ENCODE results near the gene ITGBL1.

DNA sequence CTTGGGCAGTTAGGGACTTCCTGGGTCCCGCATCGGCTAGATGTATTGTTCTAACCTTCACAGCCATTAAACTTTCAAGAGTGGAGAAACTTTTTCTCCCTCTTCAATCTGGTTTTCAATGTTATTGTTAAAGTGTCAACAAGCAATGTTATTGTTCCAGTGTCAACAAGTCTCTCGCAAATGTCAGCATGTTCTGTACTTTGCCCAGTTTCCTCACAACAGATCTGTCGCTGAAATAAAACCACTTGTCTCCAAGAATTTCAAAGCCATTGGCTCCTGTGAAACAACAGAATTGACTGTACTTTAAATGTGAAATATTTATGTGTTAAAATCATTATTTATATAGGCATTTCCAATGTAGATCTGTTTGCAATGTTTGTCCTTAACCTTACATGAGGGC, 138.0 kb downstream of the ITGBL1 start:
- TF ChIP-seq, protein P1, sequence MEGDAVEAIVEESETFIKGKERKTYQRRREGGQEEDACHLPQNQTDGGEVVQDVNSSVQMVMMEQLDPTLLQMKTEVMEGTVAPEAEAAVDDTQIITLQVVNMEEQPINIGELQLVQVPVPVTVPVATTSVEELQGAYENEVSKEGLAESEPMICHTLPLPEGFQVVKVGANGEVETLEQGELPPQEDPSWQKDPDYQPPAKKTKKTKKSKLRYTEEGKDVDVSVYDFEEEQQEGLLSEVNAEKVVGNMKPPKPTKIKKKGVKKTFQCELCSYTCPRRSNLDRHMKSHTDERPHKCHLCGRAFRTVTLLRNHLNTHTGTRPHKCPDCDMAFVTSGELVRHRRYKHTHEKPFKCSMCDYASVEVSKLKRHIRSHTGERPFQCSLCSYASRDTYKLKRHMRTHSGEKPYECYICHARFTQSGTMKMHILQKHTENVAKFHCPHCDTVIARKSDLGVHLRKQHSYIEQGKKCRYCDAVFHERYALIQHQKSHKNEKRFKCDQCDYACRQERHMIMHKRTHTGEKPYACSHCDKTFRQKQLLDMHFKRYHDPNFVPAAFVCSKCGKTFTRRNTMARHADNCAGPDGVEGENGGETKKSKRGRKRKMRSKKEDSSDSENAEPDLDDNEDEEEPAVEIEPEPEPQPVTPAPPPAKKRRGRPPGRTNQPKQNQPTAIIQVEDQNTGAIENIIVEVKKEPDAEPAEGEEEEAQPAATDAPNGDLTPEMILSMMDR (IDR thresholded peaks at IDR 0.05; ENCODE audit: low read length): no peak
- TF ChIP-seq EZH2 (IDR thresholded peaks at IDR 0.05; ENCODE audit: borderline replicate concordance, low read length): no peak
